DMS114 treated with DMSO at 0.1 percent for 48 hours (cell line): ENCODE results near the gene ISL2.
"Not testable (repeated sequence)": the region's sequence is repeated elsewhere in the genome, so short reads cannot be mapped to it uniquely, and the experiment has no call there.

ENCODE experiments used
- DNase-seq: peaks from one replicate; lab custom pipeline; 2025; ENCODE audit not compliant: unreplicated experiment; lab: John Stamatoyannopoulos, UW

Gene ISL2

DNA sequence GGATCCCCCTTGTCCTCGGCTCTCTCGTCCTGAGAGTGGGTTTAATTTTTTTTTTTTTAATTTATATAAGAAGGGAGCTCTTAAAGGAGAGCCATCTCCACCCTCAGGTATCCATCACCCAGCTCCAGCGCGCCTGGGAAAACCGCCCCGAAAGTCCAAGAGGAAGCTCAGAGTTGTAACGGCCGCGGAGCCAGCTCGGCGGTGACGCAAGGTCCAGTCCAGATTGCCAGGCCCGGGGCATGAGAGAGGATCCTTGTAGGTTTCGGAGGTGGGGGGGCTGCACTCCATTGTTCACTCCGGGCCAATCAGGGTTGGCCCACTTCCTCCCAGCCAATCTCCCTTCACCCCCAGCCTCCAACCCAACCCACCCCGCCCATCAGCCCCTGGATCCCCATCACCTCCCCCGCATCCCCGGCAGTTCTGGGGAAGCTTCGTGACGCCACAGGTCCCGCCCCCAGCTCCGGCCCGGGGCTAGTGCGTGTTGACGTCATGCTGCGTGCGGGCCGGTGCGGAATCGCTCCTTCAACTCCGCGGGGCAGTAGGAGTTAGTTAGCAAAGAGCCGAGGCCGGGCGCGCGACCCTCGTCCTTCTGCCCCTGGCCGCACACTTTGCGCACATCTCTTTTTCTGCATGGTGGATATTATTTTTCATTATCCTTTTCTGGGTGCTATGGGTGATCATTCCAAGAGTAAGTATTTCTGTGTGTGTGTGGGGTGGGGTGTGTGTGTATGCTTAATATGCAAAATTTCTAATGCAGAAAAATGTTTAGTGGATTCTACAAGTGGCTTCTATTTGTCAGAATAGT lies at the start of gene ISL2:
Gene ISL2, plus strand, starts transcription at position 520 of the 805 bp plus-strand sequence. Its CDS starts 111 bp downstream, at position 631.
- DNase-seq: peak; percentile 88

DNA sequence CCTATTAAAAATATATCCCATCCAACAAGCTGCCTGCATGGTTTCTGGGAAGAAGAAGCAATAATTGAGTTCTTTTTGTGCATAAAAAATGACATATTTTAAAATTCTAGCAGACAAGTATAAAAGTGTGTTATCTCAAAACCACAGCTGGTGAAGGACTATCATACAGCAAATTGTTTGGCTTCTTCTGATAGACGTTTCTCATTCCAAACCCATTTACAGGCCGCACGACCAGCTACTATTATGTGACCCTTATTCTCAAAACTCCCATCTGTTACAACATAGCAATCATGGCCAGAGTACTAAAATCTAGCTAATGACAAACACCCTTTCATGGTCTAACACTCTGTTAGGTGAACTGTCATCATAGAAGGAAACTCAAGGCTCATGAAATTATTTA lies 47.0 kb upstream of the ISL2 start:
- no peak for DNase-seq

DNA sequence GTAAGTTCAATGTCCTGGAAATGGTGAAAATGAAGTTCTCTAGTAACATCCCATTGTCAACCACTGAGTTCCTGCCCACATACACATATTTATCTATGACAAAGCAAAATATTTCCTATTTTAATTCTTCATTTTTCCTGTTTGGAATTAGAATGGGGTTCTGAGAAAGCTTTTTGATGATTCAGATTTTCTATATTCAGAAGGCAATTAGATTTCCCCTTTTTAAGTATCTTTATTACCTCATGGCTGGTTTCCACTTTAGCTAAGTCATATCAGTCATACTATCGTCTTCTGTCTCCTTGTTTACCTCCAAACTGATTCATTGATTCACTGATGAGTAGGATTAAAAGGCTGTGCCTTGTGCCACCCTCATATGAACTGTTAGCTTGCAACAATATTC lies 43.2 kb upstream of the ISL2 start:
- no peak for DNase-seq

DNA sequence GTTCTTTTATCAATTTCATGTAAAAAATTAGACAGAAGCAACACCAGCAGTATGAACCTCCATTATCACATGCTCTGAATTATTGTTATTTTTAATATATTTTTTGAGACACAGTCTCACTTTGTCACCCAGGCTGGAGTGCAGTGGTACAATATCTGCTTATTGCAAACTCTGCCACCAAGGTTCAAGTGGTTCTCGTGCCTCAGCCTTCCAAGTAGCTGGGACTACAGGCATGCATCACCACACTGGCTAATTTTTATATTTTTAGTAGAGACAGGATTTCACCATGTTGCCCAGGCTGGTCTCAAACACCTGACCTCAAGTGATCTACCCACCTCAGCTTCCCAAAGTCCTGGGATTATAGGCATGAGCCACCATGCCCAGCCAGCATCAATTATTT lies 42.1 kb upstream of the ISL2 start:
- DNase-seq: not testable (repeated sequence)

DNA sequence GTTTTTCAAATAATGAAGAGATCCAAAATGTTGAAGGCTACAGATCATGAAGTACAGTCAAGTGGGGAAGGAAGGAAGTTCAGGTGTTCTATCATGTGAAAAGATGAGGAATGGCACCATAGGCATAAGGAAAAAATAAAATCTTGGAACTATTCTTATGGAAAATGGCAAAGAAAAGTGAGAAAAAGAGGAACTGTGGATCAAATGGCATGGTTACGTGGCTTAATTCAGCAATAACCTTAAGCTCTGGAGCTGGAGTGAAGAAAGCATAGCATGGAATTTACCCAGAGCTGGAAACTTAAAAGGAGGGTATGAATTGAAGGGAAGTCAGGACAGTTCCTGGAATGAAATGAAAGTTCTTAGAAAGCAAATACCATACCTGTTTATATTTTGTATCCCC lies 39.7 kb upstream of the ISL2 start:
- DNase-seq: no peak

DNA sequence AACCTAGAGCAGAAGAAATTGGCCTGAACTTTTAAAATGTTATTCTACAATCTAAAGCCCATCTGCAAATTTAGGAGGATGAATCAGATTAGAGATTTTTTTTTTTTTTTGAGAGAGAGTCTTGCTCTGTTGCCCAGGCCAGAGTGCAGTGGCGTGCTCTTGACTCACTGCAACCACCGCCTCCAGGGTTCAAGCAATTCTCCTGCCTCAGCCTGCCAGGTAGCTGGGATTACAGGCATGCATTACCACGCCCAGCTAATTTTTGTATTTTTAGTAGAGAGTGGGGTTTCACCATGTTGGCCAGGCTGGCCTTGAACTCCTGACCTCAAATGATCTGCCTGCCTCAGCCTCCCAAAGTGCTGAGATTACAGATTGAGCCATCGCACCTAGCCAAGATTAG lies 38.6 kb upstream of the ISL2 start:
- not testable (repeated sequence) for DNase-seq

DNA sequence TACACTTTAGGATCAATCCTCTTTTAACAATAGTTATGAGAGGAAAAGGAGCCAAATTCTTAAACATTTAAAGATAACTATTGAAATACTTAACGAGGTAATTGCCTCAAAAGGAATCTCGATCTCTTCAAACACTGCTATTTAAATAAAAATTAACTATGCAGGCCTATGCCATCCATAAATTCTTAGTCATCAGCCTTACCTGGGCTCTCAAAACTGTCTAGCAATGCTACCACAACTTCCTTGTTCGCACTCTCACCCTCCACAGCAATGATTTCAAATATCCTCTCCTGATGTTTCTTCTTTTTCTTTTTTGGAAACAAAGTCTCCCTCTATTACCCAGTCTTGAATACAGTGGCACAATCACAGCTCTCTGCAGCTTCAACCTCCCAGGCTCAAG lies 37.6 kb upstream of the ISL2 start:
- DNase-seq: no peak

DNA sequence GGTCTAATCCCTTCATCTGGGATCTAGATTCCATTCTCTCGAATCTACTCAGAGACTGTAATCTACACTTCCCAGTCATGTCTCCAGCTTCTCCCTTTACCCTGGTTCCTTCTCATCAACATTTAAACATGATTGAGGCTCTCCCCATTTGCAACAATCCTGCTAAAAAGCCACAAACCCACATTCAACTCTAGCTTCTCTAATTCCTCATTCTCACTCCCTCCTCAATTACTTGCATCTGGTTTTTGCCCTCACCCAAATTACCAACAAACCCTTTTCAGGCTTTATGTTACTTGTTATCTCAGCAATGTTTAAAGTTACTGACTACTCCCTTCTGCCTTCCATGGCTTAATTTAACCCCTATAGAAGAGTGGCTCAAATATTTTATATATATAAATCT lies 36.8 kb upstream of the ISL2 start:
- DNase-seq: no peak

DNA sequence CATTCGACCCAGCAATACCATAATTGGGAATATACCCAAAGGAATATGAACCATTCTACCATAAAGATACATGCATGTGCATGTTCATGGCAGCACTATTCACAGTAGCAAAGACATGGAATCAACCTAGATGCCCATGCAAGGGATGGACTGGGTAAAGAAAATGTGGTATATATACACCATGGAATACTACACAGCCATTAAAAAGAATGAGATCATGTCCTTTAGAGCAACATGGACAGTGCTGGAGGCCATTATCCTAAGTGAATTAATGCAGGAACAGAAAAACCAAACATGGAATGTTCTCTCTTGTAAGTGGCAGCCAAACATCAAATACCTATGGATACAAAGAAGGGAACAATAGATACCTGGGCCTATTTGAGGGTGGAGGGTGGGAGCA lies 32.7 kb upstream of the ISL2 start:
- DNase-seq: no peak

DNA sequence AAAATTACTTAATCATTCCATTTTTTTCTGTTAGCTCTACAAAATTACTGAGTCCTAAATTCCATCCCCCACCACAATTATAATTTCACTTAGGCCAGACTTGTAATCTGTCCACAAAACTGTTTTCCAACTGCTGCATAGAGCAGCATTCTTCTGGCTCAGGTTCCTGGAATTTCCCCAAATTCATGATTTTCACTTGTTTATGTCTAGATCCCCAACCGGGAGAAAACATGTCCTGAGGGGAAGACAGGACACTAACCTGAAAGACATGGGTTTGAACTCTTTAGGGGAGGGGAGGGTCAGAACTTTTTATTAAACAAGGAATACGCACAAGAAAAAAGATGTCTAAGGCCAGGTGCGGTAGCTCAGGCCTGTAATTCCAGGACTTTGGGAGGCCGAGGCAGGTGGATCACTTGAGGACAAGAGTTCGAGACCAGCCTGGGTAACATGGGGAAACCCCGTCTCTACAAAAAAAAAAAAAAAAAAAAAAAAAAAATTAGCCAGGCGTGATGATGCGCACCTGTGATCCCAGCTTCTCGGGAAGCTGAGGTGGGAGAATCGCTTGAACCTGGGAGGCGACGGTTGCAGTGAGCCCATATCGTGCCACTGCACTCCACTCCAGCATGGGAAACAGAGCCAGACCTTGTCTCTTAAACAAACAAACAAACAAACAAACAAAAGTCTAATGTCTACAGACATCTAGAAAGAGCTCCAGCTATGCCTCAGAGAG lies 26.8 kb upstream of the ISL2 start:
- DNase-seq: no peak

DNA sequence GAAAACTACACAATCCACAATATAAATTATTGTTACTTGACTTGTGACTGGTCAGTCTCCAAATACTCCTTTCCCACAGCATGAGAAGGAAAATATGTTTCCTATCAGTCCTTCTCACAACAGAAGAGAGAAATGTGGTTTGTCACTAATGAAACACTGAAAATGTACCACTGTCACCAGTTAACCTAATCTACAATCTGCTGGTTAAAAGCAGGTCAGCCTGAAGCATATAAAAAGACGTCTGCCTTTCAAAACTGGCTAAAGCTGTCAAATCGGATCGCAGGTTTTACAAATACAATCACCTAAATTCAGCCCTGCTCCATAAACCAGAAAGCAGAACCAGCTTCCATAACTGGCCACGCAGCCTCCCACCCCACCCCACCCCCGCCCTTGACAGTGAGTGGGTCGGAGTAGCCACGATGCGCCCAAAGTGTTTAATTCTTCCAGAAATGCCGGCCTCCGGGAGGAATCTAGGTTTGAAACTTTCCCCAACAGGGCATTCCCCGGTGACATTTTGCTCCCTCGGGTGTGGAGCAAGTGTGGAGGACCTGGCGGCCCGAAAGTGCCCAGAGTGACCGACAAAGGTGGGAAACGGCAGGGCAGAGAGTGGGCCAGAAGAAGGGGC lies 26.0 kb upstream of the ISL2 start:
- DNase-seq: no peak

DNA sequence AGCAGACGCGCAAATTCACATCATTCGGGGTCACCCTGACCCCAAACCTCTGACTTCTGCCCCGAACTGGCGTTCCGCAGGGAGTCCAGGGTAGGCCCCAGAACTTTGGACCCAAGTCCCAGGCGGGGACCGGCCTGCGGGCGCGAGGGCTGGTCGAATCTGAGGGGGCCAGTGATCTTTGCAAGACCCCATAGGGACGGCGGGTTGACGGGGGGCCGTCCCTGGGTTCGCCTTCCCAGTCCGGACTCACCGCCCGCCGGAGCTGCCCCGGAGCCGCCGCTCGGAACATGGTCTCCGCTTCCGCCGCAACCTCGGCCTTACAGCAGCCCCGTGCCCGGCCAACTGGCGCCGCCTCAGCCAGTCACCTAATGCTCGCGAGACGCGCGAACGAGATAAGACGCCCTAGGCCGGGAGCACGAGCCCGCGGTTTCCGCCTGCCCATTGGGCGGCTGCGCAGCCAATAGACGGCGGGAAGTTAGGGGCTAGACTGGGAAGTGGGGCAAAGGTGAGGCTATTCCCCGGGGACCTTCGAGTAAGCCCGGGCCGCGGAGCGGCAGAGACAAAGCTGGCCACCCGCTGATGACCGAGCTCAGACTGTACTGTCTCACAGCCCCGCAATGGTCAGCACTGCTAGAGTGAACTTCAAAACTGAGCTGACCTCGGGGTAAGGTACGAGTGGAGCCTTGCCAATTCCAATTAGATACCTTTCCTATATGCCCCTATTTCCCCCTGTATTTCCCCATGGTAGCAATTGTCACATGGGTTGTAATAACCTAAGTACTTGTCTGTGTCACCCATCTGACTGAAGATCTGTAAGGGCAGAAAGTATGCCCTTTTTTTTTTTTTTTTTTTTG lies 25.2 kb upstream of the ISL2 start, which contains the start of gene ETFA:
Gene ETFA, minus strand, starts transcription at position 370 of the 854 bp plus-strand sequence. Its CDS starts 81 bp downstream, at position 289.
- peak; percentile 91 for DNase-seq

DNA sequence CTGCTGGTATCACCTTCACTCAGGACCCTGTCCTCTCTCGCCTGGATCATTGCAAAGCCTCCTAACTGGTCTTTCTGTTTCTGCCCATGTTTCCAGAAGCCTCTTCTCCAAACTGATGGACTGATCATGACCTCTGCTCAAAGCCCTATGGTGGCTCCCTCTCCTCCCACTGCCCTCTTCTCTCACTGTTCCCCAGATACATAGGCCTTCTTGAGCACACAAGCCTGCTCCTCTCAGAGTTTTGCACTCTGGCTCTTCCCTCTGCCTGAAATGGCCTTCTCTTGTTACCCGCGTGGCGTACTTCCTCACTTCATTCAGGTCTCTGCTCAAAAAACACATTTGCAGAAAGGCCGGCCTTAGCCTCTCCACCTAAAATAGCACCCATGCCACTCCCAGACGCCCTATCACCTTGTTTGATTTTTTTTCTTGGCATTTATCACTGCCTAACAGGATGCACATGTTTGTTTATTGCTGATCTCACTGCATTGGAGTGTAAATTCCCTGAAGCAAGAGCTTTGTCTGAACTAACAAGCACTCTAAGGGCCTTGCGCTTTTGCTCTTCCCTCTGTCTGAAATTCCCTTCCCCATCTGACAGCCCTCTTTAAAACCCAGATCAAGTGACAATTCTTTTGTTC lies 23.9 kb upstream of the ISL2 start:
- no peak for DNase-seq

DNA sequence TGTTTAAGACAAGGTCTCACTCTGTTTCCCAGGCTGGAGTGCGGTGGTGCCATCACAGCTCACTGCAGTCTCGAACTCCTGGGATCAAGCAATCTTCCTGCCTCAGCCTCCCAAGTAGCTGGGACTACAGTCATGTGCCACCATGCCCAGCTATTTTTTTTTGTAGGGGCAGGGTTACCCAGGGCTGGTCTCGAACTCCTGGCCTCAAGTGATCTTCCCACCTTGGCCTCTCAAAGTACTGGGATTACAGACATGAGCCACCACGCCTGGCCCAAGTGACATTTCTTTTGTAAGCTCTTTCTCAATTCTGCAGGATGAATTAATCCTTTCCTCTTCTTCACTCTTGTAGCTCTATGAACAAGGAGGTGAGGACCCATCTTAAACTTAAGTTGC lies 23.4 kb upstream of the ISL2 start:
- not testable (repeated sequence) for DNase-seq

DNA sequence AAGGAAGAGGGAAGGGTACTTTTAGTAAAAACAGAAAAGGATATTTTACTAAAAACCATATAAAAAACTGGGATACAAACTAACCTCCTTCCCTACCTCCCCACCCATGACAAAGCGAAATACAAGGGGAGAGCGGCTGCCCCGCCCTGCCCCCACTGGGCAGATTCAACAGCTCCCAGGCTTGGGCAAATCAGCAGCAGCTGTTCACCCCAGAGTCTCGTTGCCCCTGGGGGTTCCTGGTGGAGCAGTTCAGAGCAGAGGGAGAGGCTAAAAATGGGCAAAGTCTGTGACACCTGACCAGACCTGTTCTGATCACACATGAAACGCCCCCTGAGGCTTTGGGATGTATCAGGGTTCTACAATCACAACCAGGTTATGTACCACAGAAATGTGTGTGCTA lies 22.8 kb upstream of the ISL2 start:
- DNase-seq: no peak

DNA sequence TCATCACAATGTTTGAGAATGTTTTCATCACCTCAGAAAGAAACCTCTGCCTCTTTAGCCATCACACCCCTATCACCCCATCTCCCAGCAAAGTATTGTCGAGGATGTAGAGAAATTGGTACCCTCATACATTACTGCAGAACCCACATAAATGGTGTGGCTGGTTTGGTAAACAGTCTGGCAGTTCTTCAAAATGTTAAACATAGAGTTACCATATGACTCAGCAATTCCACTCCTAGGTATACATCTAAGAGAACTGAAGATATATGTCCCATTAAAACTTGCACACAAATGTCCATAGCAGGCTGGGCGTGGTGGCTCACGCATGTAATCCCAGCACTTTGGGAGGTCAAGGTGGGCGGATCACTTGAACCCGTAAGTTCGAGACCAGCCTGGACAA lies 16.6 kb upstream of the ISL2 start:
- DNase-seq: no peak

DNA sequence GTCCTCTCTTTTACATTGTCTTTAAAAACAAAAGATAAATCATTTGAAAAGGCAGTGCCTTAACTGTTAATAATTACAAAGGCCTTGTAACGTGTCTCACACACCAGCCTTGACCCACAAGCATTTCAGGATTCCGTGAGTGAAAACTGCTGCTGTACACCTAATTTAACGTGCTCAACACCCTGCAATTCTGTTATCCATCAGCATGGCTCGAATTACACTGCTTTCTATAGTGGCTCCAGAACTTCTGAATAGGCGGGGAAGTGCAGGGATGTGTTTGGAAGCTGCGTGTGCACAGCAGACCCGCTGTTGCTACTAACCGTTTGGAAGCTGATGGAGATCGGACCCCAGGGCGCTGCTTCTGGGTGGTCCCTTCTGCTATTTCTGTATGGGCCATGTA lies 15.4 kb upstream of the ISL2 start:
- no peak for DNase-seq

DNA sequence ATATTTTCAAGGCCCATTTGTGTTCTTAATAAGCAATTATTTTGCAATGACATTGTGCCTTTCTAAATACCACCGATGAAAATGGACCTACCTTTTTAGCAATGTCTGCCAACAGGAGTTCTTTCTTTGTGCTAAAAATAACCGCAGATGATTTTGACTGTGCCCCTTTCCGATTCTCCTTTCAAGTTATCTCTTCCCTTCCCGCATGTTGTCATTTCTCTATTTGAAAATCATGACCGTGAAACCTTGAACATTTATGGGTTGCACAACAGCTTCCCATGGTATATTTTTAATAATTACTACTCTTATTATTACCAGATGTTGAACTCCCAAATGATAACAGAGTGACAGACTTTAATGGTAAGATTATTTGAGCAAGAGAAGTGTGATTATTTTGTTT lies 15.0 kb upstream of the ISL2 start:
- no peak for DNase-seq

DNA sequence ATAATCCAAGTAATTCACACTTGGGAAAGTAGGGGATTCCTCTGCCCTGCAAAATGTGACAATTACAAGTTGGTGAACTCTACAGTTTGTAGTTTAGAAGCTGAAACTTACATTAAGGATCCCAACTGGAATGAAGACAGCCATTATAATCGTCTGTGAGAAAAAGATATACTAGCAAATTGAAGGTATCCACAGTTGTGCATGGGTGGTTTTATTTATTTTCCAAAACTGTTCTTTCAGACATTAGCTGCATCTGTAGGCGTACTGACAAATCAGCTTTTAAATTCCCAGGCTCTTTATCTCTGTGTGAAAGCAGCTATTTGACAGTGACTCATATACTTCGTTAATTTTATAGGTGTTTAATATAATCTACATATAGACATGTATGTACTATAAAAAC lies 12.5 kb upstream of the ISL2 start:
- DNase-seq: no peak

DNA sequence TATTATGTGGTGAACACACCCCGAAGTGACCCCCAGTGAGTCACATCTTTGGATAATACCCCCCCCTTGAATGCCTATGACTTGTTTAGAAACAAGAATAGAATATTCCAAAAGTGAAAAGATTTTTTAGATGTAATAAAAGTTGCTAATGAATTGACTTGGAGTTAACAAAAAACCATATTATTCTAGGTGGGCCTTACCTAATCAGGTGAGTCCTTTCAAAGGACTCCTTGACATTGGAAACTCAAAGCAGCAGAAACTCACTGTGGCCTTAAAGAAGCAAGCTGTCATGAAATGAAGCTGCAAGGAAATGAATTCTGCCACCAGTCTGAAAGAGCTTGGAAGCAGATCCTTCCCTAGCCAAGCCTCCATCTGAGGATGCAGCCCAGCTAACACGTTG lies 10.9 kb upstream of the ISL2 start:
- DNase-seq: no peak
